Thymus (tissue), 11 donors: ENCODE results near the gene SKAP2. TPM values are rescaled to one million over a fixed set of nuclear protein-coding genes. Genes with fewer than 3 reads are reported as not detected.
A peak's percentile ranks its signal among the peaks of the same experiment; 100 is the strongest.
"Not testable (repeated sequence)": the region's sequence is repeated elsewhere in the genome, so short reads cannot be mapped to it uniquely, and the experiment has no call there.

Experiments
- DNase-seq, 9 donors: peaks; one replicate each; pipeline ENCODE4 v3.0.0-alpha.2; 2013; ENCODE audit warnings: low spot score in 9 of 9, low read depth in 6 of 9, missing footprints in 1 of 9
- H3K27ac ChIP-seq, 2 donors: one replicate each; pipeline ENCODE4 v1.5.1; 2013; ENCODE audit warnings: control low read depth in 1 of 2, low read depth in 1 of 2, low read length in 1 of 2, mild to moderate bottlenecking in 1 of 2, moderate library complexity in 1 of 2
- H3K27me3 ChIP-seq, 2 donors: one replicate each; pipeline ENCODE4 v1.5.1; 2013; ENCODE audit warnings: low read length in 1 of 2; ENCODE audit not compliant: control insufficient read depth in 2 of 2, insufficient read depth in 1 of 2
- H3K36me3 ChIP-seq, 2 donors: one replicate each; pipeline ENCODE4 v1.5.1; 2013; ENCODE audit warnings: low read length in 1 of 2, mild to moderate bottlenecking in 1 of 2, moderate library complexity in 1 of 2; ENCODE audit not compliant: control insufficient read depth in 2 of 2, insufficient read depth in 2 of 2
- H3K4me1 ChIP-seq, 2 donors: one replicate each; pipeline ENCODE4 v1.5.1; 2013; ENCODE audit warnings: low read length in 2 of 2; ENCODE audit not compliant: control insufficient read depth in 2 of 2, insufficient read depth in 2 of 2
- H3K4me3 ChIP-seq, 2 donors: one replicate each; pipeline ENCODE4 v1.5.1; 2013; ENCODE audit warnings: low read length in 2 of 2, control low read depth in 1 of 2, mild to moderate bottlenecking in 1 of 2
- H3K9me3 ChIP-seq, 2 donors: one replicate each; pipeline ENCODE4 v1.5.1; 2013; ENCODE audit warnings: low read length in 1 of 2, mild to moderate bottlenecking in 1 of 2; ENCODE audit not compliant: control insufficient read depth in 2 of 2, insufficient read depth in 1 of 2
- WGBS: extraction: QIAGEN DNeasy Blood & Tissue Kit; methylation state at CpG from one replicate; pipeline ENCODE4 v1.1.7; 2013; 5-methylcytosine and 5-hydroxymethylcytosine counted together
- polyA plus RNA-seq: library from polyadenylated mRNA; stranded (reverse); fragments of 200-250 nt; gene quantifications from one replicate; pipeline ENCODE4 v1.2.3, GENCODE V29; 2013
- total RNA-seq: library from RNA; stranded (reverse); fragments of 120-200 nt; gene quantifications from one replicate; pipeline ENCODE4 v1.2.4, GENCODE V29; 2013
- donor health status: healthy.

The SKAP2 gene
- total and polyA plus RNA-seq, 2 donors: 9.8 to 10.6 TPM

DNA sequence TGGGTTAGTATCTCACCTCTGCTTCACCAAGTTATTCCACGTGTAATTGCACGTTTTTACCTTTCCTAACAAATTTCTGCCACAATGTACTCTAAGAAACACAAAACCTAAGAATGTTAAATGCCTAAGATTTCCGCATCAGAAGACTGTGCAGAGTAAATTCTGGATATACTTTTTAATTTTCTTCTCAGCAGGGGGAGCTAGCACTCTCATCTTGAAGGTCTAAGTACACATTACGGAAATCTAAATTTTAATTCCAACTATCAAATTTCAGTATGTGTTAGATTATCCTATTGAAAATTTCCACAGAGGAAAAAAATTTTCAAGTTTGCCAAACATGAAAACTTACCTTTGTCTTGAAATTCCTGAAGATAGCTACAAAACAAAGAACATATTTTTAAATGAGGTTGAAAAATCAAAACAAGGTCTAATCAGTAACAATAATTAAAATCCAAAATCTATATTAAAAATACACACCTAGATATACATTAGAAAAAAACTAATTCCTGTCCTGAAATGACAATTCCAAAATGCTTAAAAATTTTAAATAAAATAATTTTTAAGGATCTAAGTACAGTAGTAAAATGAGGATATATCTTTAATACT is 10.5 kb downstream of the SKAP2 start:
- Histone ChIP-seq H3K9me3 (no peaks in the 10 kb centered on the region), H3K27ac (no peak overlapping the region), H3K4me3 (no peak overlapping the region), H3K27me3 (peaks cover 9 to 27% of the 10 kb centered on the region in 2 donors), H3K4me1 (no peaks in the 10 kb centered on the region), H3K36me3 (no peaks in the 10 kb centered on the region)
- peak in 3 of 9 donors; percentile 22 to 64 (median 32) for DNase-seq
- 50% methylated on average over 4 of the region's 4 CpGs for WGBS

DNA sequence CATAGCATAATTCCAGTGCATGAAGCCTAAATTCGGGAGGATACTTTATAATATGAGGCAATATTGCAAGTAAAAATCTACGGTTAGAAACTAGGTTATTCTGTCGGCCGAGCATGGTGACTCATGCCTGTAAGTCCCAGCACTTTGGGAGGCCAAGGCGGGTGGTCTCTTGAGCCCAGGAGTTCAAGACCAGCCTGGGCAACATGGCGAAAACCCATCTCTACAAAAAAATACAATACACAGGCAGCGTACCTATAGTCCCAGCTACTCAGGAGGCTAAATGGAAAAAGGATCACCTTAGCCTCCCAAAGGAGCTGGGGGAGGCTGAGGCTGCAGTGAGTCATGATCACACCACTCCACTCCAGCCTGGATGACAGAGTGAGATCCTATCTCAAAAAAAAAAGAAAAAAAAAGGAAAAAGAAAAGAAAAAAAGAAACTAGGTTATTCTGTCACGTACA is 14.2 kb downstream of the SKAP2 start:
- no peaks in the 10 kb centered on the region for H3K36me3 ChIP-seq
- H3K9me3 ChIP-seq: no peaks in the 10 kb centered on the region
- H3K27ac ChIP-seq: no peak overlapping the region
- no peak for DNase-seq
- H3K4me1 ChIP-seq: no peaks in the 10 kb centered on the region
- no peak overlapping the region for H3K4me3 ChIP-seq
- H3K27me3 ChIP-seq: peaks cover 0 to under 1% of the 10 kb centered on the region in 2 donors
- WGBS: 97% methylated on average over 8 of the region's 8 CpGs

DNA sequence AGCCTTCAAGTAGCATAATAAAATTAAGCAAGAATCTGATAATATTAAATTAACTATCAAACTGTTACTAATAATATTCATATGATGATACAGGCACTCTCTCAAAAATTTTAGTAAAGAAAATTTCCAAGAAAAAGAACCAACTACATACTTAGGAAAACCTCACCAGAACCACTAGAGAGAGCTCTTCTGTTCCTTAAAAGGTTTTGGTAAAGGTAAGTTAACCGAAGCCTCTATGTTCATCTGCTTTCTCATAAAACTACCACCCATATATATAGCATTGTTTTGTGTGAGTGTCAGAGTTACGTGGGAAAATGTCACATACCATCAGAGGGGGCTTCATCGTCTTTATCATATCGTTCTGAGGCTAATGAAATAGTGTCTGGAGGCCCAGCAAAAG is 20.7 kb downstream of the SKAP2 start:
- 81% methylated on average over 4 of the region's 4 CpGs for WGBS

DNA sequence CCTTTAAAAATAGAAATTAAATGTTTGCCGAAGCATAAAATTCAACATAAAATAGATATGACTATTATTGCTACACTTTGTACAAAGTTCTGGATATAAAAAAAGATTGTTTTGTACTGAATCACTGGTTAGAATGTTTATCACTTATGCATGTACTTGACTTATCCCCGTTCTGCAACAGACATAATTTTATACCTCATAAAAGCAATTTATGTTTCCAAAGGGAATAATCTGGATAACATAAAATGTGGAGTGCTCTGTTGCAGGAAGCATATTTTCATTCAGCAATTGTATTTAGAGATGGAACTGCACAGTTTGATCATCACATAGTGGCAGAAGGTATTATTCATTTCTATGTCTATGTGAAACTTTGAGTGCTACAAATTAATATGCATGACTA is 21.5 kb downstream of the SKAP2 start:
- DNase-seq: no peak
- H3K4me1 ChIP-seq: no peaks in the 10 kb centered on the region
- no peaks in the 10 kb centered on the region for H3K9me3 ChIP-seq
- H3K4me3 ChIP-seq: no peak overlapping the region
- WGBS: 98% methylated on average over 2 of the region's 2 CpGs
- H3K27ac ChIP-seq: no peak overlapping the region
- H3K36me3 ChIP-seq: no peaks in the 10 kb centered on the region
- H3K27me3 ChIP-seq: no peaks in the 10 kb centered on the region

More for the DNA sequence above, 20.7 kb downstream of the SKAP2 start:
- Histone ChIP-seq H3K27me3 (no peaks in the 10 kb centered on the region), H3K4me3 (no peak overlapping the region), H3K9me3 (no peaks in the 10 kb centered on the region), H3K4me1 (no peaks in the 10 kb centered on the region), H3K27ac (no peak overlapping the region), H3K36me3 (no peaks in the 10 kb centered on the region)
- DNase-seq: no peak

DNA sequence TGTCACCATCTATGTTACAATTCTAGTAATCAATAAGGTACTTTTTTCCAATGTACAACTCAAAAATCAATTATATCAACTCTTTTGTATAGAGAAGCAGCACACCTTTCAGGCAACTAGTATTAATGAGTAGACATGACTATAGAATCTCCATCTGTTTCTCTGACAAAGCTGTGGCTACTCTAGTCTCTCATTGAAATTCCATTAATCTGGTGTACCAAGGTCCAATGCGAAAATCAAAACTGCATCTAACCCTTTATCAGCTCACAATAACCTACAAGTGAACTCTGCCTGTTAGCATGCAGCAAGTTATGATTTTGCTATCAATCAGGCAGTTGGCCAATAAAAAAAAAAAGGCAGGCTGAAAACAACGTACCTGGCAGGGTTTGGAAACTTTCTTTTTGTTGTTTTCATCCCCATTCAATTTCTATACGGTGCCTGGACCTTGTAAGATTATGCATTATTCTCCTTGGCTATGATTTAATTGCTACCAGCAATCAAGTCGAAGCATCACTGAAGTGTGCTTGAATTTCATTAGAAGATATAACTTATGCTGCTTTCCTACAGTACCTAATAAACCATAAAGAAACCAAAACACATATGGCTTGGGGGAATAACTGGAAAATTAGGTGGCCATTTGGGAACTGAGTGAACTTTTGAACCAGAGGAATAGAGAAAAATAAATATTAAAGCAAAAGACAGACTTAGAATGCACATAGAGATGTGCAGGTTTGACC is 23.2 kb downstream of the SKAP2 start:
- WGBS: 98% methylated on average over 4 of the region's 4 CpGs
- H3K27me3 ChIP-seq: no peaks in the 10 kb centered on the region
- H3K4me3 ChIP-seq: no peak overlapping the region
- no peaks in the 10 kb centered on the region for H3K4me1 ChIP-seq
- no peaks in the 10 kb centered on the region for H3K36me3 ChIP-seq
- H3K9me3 ChIP-seq: no peaks in the 10 kb centered on the region
- no peak for DNase-seq
- H3K27ac ChIP-seq: no peak overlapping the region

DNA sequence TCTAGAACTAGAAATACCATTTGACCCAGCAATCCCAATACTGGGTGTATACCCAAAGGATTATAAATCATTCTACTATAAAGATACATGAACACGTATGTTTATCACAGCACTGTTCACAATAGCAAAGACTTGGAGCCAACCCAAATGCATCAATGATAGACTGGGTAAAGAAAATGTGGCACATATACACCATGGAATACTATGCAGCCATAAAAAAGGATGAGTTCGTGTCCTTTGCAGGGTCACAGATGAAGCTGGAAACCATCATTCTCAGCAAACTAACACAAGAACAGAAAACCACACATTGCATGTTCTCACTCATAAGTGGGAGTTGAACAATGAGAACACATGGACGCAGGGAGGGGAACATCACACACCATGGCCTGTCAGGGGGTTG is 27.6 kb downstream of the SKAP2 start:
- not testable (repeated sequence) for H3K4me3 ChIP-seq, DNase-seq, H3K4me1 ChIP-seq, H3K27ac ChIP-seq, H3K27me3 ChIP-seq, H3K9me3 ChIP-seq, H3K36me3 ChIP-seq
- WGBS: 97% methylated on average over 3 of the region's 3 CpGs

DNA sequence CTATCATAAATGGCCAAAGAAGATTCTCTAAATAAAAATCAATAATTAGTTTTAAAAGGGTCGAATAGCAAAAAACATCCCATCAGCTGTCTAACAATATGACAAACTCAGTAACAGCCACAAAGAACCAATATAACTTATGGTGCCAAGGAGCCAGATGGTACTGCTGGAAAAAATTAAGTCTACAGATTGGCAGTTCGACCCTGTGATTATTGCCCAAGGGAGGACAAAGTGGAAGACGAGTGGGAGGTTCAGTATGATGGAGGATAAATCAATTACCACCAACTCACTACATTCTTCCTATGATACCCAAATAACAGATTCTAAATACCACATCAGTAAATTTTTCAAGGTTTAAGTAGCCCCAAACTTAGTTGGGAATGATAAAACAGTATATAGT is 49.0 kb downstream of the SKAP2 start:
- Histone ChIP-seq H3K4me1 (no peaks in the 10 kb centered on the region), H3K36me3 (no peaks in the 10 kb centered on the region), H3K9me3 (no peaks in the 10 kb centered on the region), H3K27me3 (no peaks in the 10 kb centered on the region), H3K4me3 (no peak overlapping the region), H3K27ac (no peak overlapping the region)
- WGBS: 89% methylated on average over 3 of the region's 3 CpGs
- DNase-seq: no peak

DNA sequence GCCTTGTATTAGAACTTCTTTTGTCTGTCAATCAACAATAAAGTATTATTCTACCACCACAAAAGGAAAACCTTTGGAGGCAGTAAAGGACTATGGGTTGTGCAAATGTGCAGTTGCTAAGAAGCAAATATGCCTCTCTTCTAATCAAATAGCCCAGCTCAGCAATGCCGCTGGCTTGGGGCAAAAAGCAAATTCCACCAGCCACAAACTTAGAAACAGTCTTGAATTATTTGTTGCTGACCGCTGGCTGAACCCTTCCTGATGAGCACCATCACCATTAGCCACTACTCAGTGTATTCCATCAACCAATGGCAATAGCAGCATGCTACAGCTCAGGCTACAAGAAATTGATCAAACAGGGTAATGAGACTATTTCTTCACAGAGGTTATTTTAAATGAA is 51.0 kb downstream of the SKAP2 start:
- no peak overlapping the region for H3K27ac ChIP-seq

DNA sequence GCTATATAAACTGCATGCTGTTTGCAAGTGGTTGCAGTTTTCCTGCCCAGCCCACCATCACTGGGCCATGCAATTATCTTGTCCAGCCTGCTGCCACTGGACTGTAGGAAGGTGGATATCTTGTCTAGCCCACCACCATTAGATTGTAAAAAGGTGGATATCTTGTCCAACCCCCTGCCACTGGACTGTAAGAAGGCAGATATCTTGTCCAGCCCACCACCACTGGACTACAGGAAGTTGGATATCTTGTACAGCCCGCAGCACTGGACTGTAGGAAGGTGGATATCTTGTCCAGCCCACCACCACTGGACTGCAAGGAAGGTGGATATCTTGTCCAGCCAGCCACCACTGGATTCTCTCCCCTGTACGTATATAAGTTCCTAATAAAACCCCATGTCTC is 69.8 kb downstream of the SKAP2 start:
- H3K36me3 ChIP-seq: no peaks in the 10 kb centered on the region

More for the DNA sequence above, 51.0 kb downstream of the SKAP2 start:
- DNase-seq: no peak
- H3K4me3 ChIP-seq: no peak overlapping the region
- H3K27me3 ChIP-seq: no peaks in the 10 kb centered on the region
- H3K36me3 ChIP-seq: no peaks in the 10 kb centered on the region
- 96% methylated on average over 2 of the region's 2 CpGs for WGBS
- H3K4me1 ChIP-seq: no peaks in the 10 kb centered on the region
- H3K9me3 ChIP-seq: no peaks in the 10 kb centered on the region

More for the DNA sequence above, 69.8 kb downstream of the SKAP2 start:
- Histone ChIP-seq H3K27me3 (no peaks in the 10 kb centered on the region), H3K4me1 (no peaks in the 10 kb centered on the region), H3K27ac (no peak overlapping the region), H3K4me3 (no peak overlapping the region), H3K9me3 (no peaks in the 10 kb centered on the region)
- DNase-seq: no peak
- WGBS: 77% methylated on average over 2 of the region's 2 CpGs
